Stomach smooth muscle (tissue), 2 donors: ENCODE measurements around the gene ITPR2.
A peak's percentile ranks its signal among the peaks of the same experiment; 100 is the strongest.

ENCODE experiments used
- H3K27ac ChIP-seq: one replicate; pipeline ENCODE4 v1.7.0; 2013; ENCODE audit warnings: mild to moderate bottlenecking, low read length, inconsistent platforms
- H3K27me3 ChIP-seq, 2 donors: one replicate each; pipeline ENCODE4 v1.7.0; 2013; ENCODE audit warnings: low read length in 2 of 2; ENCODE audit not compliant: insufficient read depth in 2 of 2, control insufficient read depth in 1 of 2
- H3K36me3 ChIP-seq, 2 donors: one replicate each; pipeline ENCODE4 v1.7.0; 2013; ENCODE audit warnings: low read length in 2 of 2; ENCODE audit not compliant: control insufficient read depth in 2 of 2, insufficient read depth in 2 of 2
- H3K4me1 ChIP-seq: one replicate; pipeline ENCODE4 v1.7.0; 2013; ENCODE audit warnings: low read length; ENCODE audit not compliant: control insufficient read depth, insufficient read depth
- H3K4me3 ChIP-seq, 2 donors: one replicate each; pipeline ENCODE4 v1.7.0; 2013; ENCODE audit warnings: low read length in 2 of 2
- H3K9ac ChIP-seq, 2 donors: one replicate each; pipeline ENCODE4 v1.7.0; 2013; ENCODE audit warnings: low read length in 2 of 2, mild to moderate bottlenecking in 1 of 2
- H3K9me3 ChIP-seq, 2 donors: one replicate each; pipeline ENCODE4 v1.7.0; 2013; ENCODE audit warnings: low read length in 2 of 2; ENCODE audit not compliant: control insufficient read depth in 2 of 2
- donor health status: healthy.
- donor health status: Pancreatic carcinoma.

ITPR2 gene

GRCh38 chr12:26821212-26821701 is 11.7 kb downstream of the ITPR2 start:
- H3K27ac ChIP-seq: no peak overlapping the region
- H3K36me3 ChIP-seq: no peaks in the 10 kb centered on the region
- H3K9ac ChIP-seq: peak overlapping the region in 1 of 2 donors; percentile 19
- peak overlapping the region; percentile 3 to 17 for H3K4me3 ChIP-seq
- H3K9me3 ChIP-seq: no peaks in the 10 kb centered on the region
- H3K27me3 ChIP-seq: no peaks in the 10 kb centered on the region
- no peaks in the 10 kb centered on the region for H3K4me1 ChIP-seq

GRCh38 chr12:26818636-26819035 is 14.4 kb downstream of the ITPR2 start:
- Histone ChIP-seq H3K27me3 (no peaks in the 10 kb centered on the region), H3K9ac (no peak overlapping the region), H3K4me3 (no peak overlapping the region)

DNA sequence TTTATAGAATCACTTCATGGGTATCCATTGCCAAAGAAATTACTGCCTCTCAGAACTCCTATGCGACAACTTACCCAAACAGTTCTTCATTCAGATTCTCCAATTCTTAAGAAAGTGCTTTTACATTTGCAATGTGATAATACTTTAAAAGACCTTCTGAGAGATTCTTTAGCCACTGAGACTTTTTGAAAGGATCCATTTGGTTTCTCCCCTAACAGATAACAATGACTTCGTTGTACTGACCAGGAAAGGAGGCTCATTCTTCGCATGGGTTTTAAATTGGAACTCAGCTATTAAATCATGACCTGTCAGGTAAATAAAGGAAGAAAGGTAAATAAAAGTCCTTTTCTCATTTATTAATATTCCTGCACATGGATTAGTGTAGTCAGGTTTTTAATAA is 14.8 kb downstream of the ITPR2 start:
- H3K27ac ChIP-seq: no peak overlapping the region
- no peaks in the 10 kb centered on the region for H3K4me1 ChIP-seq
- H3K9me3 ChIP-seq: no peaks in the 10 kb centered on the region
- no peak overlapping the region for H3K9ac ChIP-seq
- no peak overlapping the region for H3K4me3 ChIP-seq
- H3K27me3 ChIP-seq: no peaks in the 10 kb centered on the region
- H3K36me3 ChIP-seq: no peaks in the 10 kb centered on the region

More at GRCh38 chr12:26818636-26819035, 14.4 kb downstream of the ITPR2 start:
- Histone ChIP-seq H3K4me1 (no peaks in the 10 kb centered on the region), H3K36me3 (no peaks in the 10 kb centered on the region), H3K9me3 (no peaks in the 10 kb centered on the region), H3K27ac (no peak overlapping the region)

- Histone ChIP-seq H3K27ac (no peak overlapping the region), H3K9me3 (no peaks in the 10 kb centered on the region), H3K36me3 (no peaks in the 10 kb centered on the region), H3K27me3 (no peaks in the 10 kb centered on the region), H3K4me3 (no peak overlapping the region), H3K9ac (no peak overlapping the region), H3K4me1 (no peaks in the 10 kb centered on the region)
Measured at GRCh38 chr12:26817183-26817591, 15.8 kb downstream of the ITPR2 start.

GRCh38 chr12:26813812-26814211 is 19.2 kb downstream of the ITPR2 start:
- H3K4me1 ChIP-seq: peaks cover 5% of the 10 kb centered on the region
- peak overlapping the region; percentile 4 for H3K27ac ChIP-seq
- H3K9me3 ChIP-seq: no peaks in the 10 kb centered on the region
- H3K4me3 ChIP-seq: no peak overlapping the region
- no peaks in the 10 kb centered on the region for H3K36me3 ChIP-seq
- H3K9ac ChIP-seq: no peak overlapping the region
- H3K27me3 ChIP-seq: no peaks in the 10 kb centered on the region

DNA sequence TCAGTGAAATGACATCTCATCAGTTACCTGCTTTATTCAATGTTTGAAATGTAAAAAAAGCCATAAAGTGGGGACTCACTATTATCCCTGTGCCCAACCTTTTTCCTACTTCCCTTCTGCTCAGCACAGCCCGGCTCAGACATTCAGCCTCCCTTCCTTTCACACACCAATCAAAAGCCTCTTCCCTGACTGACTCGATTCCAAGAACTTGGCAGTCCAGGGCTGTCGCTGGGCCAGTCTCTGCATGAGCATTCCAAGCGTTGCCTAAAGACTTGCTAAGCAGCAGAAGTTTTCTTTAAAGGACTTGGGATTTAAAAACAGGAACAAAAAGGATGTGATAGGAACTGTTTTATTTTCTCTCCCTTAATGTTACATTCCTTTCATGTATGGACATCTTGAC is 22.7 kb downstream of the ITPR2 start:
- H3K27ac ChIP-seq: peak overlapping the region; percentile 37
- H3K4me1 ChIP-seq: peaks cover 5% of the 10 kb centered on the region
- no peak overlapping the region for H3K9ac ChIP-seq
- no peaks in the 10 kb centered on the region for H3K36me3 ChIP-seq
- H3K4me3 ChIP-seq: peak overlapping the region; percentile 3 to 16
- H3K9me3 ChIP-seq: no peaks in the 10 kb centered on the region
- H3K27me3 ChIP-seq: no peaks in the 10 kb centered on the region

- H3K4me1 ChIP-seq: peaks cover 5% of the 10 kb centered on the region
- no peak overlapping the region for H3K9ac ChIP-seq
- H3K36me3 ChIP-seq: no peaks in the 10 kb centered on the region
- peak overlapping the region in 1 of 2 donors; percentile 3 for H3K4me3 ChIP-seq
- no peaks in the 10 kb centered on the region for H3K27me3 ChIP-seq
- no peak overlapping the region for H3K27ac ChIP-seq
- H3K9me3 ChIP-seq: no peaks in the 10 kb centered on the region
Measured at GRCh38 chr12:26809611-26810285, 23.2 kb downstream of the ITPR2 start.

DNA sequence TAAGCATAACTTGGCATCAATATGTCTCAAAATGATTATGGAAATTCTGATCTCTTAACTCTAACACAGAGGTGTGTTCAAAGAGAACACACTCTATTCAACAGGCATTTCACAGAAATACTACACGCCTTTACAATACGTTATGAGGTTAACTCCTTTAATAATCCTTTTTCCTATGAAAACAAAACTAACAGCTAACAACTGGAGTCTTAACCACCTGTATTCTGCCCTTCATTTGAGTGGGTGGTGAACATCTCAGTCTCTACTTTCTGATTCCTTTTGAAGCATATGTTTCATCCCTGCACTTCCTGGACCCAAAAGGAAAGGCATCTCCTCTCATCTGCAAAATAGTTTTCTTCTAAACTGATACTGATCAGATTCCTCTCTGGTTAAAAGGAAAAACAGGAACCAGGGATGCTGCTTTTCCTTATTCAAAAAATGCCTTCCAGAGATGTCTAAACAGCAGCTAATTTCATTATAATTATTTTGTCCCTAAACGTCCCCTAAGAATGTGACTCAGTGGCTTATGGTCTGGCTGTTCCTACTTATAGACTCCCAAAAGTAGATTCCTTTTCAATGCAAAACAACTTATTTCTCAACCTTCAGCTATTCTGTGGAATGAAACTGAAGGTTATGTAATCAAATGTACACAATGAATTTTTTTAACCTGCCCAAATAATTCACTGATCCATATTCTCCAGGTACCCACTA is 24.1 kb downstream of the ITPR2 start:
- Histone ChIP-seq H3K4me1 (peaks cover 5% of the 10 kb centered on the region), H3K4me3 (no peak overlapping the region), H3K27me3 (no peaks in the 10 kb centered on the region), H3K27ac (no peak overlapping the region), H3K9ac (no peak overlapping the region), H3K9me3 (no peaks in the 10 kb centered on the region), H3K36me3 (no peaks in the 10 kb centered on the region)

DNA sequence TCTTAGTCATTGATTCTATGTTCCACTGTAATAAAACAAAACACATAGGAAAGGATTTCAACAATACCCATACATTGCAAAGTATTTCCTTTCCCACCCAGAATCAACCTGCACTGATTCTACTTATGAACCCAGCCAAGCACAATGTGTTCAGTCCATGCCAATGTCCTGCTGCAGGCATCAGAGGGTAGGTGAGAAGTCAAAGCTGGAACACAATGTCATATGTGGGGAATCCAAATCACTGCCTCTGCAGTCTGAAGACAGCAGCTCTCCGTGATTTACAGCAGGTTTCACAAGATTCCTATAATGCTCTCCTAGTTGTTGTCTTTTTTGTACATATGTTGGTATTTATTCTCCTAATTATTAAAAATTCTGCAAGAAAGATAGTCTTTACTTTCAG is 25.7 kb downstream of the ITPR2 start:
- peaks cover 5% of the 10 kb centered on the region for H3K4me1 ChIP-seq
- H3K27ac ChIP-seq: no peak overlapping the region
- H3K9ac ChIP-seq: no peak overlapping the region
- no peaks in the 10 kb centered on the region for H3K27me3 ChIP-seq
- H3K4me3 ChIP-seq: no peak overlapping the region
- no peaks in the 10 kb centered on the region for H3K36me3 ChIP-seq
- no peaks in the 10 kb centered on the region for H3K9me3 ChIP-seq

DNA sequence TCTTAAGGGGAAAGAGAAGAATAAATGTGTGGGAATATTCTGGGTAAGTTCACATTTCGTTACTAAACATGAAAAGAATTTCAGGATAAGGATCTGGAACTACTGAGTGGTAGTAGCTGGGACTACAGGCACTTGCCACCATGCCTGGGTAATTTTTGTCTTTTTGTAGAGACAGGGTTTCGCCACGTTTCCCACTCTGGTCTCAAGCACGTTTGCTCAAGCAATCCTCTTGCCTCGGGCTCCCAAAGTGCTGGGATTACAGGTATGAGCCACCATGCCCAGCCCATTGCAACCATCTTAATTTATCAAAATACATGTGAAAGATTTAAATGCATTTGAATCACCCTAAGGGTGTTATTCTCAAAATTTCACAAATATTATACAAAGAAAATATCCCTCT is 26.4 kb downstream of the ITPR2 start:
- H3K27ac ChIP-seq: no peak overlapping the region
- peaks cover 5% of the 10 kb centered on the region for H3K4me1 ChIP-seq

DNA sequence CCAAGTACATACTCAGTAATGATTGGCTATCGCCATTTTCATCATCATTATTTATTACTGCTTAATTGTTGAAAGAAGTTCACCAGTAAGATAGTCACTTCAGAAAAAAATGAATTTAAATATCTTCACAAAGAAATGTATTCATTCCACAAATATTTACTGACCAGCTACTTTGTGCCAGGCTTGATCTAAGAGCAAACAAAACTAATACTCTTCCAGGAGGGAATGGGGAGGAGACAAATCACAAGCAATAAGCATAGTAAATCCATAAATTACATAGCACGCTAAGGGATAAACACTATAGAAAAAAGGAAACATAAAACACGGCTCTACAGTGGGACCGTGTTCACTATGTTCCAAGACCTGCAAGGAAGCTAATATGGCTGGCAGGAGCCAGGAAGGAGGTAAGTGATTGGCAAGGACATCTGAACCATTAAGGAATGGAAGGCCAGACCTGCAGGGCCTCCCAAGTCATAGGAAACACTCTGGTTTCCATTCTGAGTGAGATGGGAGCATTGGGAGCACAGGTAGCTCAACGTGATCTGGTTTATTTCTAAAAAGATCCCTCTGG is 27.5 kb downstream of the ITPR2 start:
- H3K27me3 ChIP-seq: no peaks in the 10 kb centered on the region
- no peak overlapping the region for H3K4me3 ChIP-seq
- H3K9ac ChIP-seq: no peak overlapping the region
- no peaks in the 10 kb centered on the region for H3K36me3 ChIP-seq
- H3K4me1 ChIP-seq: peaks cover 3% of the 10 kb centered on the region
- H3K9me3 ChIP-seq: no peaks in the 10 kb centered on the region
- H3K27ac ChIP-seq: no peak overlapping the region

More for the DNA sequence above, 26.4 kb downstream of the ITPR2 start:
- H3K9me3 ChIP-seq: no peaks in the 10 kb centered on the region
- no peaks in the 10 kb centered on the region for H3K36me3 ChIP-seq
- no peak overlapping the region for H3K4me3 ChIP-seq
- H3K9ac ChIP-seq: no peak overlapping the region
- H3K27me3 ChIP-seq: no peaks in the 10 kb centered on the region
